ENCODE data around the gene TCF7L2.
"Not testable (repeated sequence)": the region's sequence is repeated elsewhere in the genome, so short reads cannot be mapped to it uniquely, and the experiment has no call there.

The TCF7L2 gene

GRCh38 chr10:113047605-113047962 lies 97.5 kb downstream of the TCF7L2 start:
- no peak for DNase-seq (ENCODE audit: low spot score)

DNA sequence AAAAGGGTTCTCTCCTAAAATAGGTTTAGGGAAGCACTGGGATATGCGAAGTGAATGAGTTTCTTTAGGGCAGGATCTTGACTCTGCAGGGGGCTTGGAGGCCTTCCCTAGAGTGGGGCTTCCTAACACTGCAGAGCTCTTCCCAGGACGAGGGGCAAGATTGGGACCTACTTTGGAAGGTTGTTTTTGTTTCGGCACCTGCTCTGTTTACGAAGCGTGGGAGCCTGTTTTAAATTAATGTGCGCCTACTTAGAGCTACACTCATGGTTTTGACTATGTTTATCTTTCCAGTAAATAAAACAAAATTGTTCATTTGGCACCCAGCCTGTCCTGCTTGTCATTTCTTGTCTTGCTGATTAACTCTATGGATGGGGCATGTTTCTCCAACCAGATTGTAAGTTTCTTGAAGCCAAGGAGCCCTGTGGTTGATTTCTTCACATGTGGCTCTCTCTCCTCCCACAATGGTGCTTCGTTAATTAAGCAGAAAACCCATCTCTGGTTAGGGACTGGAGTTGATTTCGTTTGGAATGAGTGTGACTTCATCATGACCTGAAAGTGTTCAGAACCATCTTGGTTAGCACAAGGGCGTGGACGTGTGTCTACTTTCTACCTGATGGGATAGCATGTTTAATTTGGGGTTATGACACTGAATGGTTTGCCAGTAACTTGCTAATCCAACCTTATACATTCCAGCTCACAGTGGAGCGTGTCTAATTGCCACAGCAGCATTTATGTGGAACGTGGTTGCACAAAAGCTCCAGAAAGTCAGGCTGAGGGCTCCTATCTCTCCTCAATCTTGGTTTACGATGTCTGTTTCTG lies 98.1 kb downstream of the TCF7L2 start:
- no peak for DNase-seq (ENCODE audit: low spot score)

DNA sequence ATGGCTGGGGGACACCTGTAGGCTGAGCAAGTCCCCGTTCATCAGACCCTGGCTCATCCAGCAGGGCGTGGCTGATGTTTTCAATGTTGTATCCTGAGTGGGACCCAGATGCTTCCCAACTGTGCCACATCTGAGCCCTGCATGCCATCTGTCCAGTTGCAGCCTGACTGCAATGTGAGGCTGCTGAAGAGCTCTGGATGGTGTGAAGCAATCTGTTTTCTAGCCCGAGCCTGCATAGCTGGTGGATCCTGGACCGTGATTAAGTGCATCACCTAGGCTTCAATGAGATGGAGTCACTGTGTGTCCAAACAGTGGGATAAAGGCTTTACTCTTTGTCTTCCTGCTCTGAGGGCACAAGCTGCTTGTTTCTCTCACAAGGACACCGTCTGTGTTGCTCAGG lies 99.8 kb downstream of the TCF7L2 start:
- DNase-seq (ENCODE audit: low spot score), result no peak

DNA sequence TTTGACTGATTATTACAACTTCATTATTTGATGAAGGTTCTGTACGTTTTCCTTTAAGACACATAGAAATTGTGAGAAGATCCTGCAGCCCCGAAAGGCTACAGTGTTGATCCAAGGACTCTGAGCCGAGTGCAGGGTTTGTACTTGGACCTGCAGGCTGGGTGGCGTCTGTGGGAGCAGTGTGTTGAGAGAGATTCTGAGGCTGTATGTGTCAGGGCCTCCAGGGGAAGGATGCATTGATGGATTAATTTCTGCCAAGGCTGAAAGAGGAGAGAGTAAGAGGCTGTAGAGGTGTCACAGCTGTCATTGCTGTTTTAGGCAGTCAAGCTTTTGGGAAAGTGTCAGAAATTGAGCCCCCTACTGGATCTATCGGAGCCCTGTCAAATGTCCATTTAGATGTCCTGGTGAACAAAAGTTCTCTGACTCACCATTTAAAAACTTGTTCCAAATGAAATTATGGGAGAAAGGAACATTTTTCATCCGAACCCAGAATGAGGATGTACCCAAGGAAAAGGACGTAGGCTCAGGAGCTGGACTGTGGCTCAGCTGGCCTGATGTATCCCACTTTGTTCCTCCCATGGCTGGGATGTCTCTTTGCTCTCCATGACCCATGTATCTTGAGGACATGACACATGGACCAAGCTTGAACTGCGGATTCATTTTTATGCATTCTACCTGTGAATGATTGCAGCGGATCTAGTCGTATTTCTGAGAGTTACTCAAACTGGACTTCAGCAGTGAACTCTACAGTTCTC lies 102.2 kb downstream of the TCF7L2 start:
- DNase-seq (ENCODE audit: low spot score), result no peak

DNA sequence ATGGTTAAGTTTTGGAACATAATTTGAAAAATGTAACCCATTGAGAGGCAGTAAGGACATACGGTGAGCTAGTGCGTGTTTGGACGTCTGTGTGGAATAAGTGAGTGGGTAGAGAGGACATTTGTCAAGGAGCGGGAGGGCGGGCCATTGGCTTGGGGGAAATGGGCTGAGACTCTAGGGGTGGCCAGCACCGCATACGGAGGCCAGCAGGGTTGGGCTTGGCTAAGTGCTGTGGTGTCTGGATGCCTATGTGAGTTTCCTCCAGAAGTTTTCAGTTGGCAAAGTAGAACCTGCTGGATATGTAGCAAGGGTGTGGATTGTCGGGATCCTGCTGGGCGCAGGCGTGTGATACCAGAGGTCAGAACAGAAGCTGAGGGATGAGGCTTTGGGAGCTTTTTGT lies 103.0 kb downstream of the TCF7L2 start:
- no peak for DNase-seq (ENCODE audit: low spot score)

DNA sequence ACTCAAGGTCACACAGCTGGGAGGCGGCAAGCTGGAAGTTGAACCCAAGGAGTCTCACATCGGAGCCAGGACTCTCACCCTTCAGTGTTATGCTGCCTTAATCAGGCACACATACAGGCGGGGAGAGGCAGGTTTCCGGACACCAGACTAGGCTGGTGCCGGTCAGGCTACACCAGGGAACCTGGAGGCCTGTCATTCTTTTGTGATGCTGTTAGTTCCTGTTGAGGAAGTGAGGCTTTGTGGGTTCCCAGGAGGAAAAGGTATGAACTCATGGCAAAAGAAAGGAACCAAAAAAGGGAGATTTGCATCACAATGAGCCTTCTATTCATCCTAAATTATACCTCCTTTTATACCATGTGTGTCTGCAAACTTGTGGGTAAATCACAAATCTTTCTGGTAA lies 103.8 kb downstream of the TCF7L2 start:
- DNase-seq (ENCODE audit: low spot score), result peak; percentile 93

- DNase-seq (ENCODE audit: low spot score), result no peak
Observed at GRCh38 chr10:113055458-113055857, 105.4 kb downstream of the TCF7L2 start.

GRCh38 chr10:113056030-113056429 lies 106.0 kb downstream of the TCF7L2 start:
- no peak for DNase-seq (ENCODE audit: low spot score)

GRCh38 chr10:113056441-113057021 lies 106.5 kb downstream of the TCF7L2 start:
- no peak for DNase-seq (ENCODE audit: low spot score)

GRCh38 chr10:113057948-113058522 lies 108.0 kb downstream of the TCF7L2 start:
- DNase-seq (ENCODE audit: low spot score), result no peak

- peak; percentile 48 for DNase-seq (ENCODE audit: low spot score)
Observed at GRCh38 chr10:113058523-113059370, 108.7 kb downstream of the TCF7L2 start.

DNA sequence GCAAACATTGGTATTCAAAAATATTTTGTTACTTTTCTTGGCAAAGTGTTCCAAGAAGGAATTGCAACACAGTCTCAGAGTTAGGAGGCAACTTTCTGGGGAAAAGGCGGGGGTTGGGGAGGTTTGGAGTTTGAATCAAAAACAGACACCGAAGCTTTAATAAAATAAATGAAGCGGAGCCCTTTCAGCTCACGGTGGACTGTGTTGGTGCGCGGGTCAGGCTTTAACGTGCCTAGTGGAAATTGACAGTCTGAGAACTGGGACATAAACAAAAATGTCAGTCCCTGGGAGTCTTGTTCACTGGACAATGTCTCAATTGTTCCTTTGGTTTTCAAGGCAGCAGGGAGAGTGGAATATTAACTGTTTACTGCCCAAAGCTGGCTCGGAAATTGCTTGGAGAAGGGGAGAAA lies 109.3 kb downstream of the TCF7L2 start:
- DNase-seq (ENCODE audit: low spot score), result peak; percentile 27

DNA sequence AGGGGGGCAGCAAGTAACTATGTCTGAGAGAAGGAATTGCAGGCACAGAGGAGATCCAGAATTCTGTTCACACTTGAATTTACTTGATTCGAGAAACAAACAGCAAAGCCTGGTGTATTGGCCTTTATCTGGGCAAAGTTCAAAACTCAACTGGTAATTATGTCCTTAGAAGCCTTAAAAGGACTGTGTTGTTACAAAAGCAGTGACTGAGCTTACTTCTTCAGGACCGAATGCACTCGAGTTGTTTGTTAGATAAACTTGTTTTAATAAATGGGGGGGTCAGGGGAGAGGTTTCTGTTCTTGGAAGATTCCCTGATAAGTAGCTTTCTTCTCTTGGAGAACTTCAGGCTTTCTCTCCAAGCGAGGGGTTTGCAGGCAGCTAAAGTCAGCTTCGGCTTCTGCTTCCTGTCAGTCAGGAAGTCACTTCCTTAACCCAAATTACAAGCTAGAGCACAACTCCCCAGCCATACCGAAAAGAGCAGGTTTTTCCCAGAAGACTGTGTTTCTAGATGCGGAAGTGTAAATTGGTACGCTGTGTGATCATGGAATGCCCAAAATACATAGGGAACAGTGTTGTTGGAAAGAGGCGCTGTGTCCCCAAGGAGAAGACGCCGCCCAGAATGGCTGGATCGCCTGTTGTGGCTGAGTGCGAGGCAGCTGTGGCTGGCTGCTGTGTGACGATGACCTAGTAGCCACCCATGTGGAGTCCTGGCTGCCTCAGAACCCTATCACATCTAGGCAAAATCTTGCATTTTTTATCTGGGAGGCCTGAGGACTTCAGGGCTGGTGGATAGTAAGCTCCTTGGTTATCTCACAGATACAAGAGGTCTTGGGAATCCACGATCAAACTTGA lies 110.4 kb downstream of the TCF7L2 start:
- peak; percentile 58 for DNase-seq (ENCODE audit: low spot score)

DNA sequence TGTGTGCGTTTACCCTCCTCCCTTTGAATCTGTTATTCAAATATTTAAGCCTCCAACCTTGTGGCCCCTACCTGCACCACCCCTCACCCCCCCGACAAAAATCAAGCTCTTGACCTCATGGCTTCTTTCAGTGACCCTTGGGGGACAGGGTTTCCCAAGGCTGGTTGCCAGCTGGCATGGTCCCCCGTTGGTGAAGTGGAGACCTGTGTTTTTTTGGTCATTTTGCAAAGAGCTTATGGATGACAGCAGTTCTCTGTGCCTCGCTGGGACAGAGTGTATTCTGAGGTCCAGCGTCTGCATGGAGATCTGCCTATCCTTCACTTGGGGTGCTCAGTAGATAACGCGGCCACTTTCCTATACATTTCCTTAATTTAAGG lies 111.0 kb downstream of the TCF7L2 start:
- DNase-seq (ENCODE audit: low spot score), result no peak

GRCh38 chr10:113061557-113061956 lies 111.5 kb downstream of the TCF7L2 start:
- no peak for DNase-seq (ENCODE audit: low spot score)

DNA sequence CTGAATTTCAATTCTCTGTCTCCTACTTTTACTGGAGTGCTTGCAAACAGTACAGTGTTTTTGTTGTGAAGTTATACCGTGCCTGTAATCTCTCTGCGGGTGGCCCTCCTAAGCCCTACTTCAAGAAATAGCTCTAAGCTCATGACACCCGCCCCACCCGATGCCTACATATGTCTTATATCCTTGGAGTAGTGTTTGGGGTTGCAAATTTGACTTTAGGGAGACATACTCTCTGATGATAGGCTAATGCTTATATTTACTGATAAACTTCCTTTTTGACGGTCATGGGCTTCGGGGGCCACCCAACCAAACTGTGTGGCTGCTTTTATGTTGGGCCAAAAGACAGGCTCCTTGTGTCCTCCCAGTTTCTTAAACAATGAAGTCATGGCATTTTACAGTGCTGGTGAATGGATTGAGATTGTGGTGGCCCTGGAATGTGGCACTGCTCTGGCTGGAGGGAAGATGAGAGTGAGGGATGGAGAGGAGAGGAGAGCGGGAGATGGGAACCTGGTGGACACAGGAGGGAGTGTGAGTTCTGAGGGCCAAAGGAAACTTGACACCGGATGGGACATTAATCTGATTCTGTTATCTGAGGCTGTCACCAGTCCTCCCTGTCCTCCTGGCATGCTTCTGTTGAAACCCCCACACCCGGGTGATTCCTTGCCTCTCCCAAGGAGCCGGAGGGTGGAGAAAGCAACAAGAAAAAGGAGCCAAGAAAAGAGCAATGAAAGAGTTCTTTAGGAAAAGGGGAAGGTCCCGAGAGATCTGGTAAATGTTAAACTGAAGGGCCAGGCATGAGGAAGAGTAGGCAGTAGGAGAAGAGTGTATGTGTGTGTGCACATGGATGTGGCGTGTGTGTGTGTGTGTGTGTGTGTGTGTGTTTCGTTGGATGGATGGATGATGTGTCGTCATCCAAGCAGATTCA lies 113.3 kb downstream of the TCF7L2 start:
- no peak for DNase-seq (ENCODE audit: low spot score)

DNA sequence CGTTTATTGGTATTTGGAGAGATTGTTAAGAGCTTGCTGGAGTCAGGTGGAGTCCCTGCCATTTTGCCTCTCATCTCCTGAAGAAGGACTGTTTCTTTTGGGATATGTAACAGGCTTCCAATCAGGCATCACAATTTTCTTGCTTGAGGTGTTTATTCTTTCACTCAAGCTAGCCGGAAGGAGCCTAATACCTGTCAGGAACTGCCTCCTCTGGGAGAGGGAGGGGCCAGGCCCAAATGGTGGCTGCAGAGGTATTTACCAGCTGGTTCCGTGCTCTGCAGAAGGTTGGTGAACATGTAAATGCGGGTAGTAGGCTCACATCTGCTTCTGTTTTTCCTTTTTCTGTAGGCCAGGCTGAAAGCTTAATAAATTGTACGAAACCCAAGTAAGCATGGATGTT lies 114.0 kb downstream of the TCF7L2 start:
- no peak for DNase-seq (ENCODE audit: low spot score)

GRCh38 chr10:113066120-113066519 lies 116.1 kb downstream of the TCF7L2 start:
- DNase-seq (ENCODE audit: low spot score), result not testable (repeated sequence)

DNA sequence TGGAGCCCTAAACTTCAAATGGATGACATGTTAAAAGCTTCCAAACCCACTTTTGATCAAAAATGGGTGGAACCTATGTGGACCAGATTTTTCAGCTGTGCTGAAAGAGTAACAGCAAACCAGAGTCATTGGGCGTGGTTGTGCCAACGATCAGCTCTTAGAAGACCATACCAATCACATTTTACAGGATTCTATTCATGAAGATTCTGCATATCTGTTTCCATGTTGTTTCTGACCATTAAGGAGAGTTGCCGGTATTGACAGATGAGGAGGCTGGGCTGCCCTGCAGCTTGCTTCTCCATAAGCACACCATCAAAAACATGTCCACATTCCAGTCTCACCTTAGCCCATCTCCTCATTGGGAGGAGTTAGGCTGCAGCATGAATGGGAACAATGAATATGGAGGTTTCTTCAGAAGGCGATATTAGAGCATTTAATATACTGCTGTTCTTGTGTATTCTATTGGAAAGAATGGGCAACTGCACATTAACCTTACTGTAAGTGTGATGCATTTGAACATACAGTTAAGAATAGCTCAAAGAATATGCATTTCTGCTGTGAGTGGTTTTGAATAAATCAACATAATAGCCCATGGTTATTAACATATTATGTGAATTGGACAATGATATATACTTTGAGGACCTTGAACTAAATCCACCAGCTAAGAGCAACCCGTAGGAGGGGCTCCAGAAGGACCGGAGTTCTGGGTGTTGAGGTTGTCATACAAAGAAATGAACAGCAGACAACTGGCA lies 116.7 kb downstream of the TCF7L2 start:
- DNase-seq (ENCODE audit: low spot score), result no peak

Data from kidney capillary endothelial cell (primary cell).